Measurements from ENCODE around the gene F13B.

F13B gene

DNA sequence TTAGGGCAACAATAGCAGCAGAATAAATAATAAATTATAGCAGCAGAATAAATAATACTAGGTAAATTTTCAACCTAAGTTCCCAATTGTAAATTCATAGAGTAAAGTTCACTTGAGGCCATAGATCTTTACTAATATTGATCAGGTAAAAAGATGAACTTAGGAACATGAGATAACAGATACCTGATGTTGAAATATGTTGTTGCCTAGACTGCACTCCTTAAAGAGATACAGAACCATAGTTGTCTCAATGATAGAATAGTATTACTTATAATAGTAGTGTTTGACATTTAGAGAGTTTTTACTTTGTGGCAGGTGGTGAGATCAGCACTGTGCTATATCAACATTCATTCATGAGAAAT is 378 bp upstream of the F13B start:
- Histone ChIP-seq H3K27ac (ENCODE audit: low read length, poor library complexity, severe bottlenecking) (no peak overlapping the region), H3K4ac (ENCODE audit: low read depth in 1 of 2, low read length in 2 of 2) (no peak overlapping the region), H2BK5ac (ENCODE audit: low read depth, low read length, poor library complexity, severe bottlenecking) (no peak overlapping the region), H3K14ac (ENCODE audit: low read length in 2 of 2) (no peak overlapping the region), H2BK12ac (ENCODE audit: low read length in 2 of 2) (no peak overlapping the region), H4K8ac (ENCODE audit: low read length) (no peak overlapping the region), H3K4me2 (ENCODE audit: low read length, poor library complexity, severe bottlenecking) (no peak overlapping the region), H2AK5ac (ENCODE audit: low read length, severe bottlenecking) (no peak overlapping the region), H2BK120ac (ENCODE audit: low read depth, low read length) (no peak overlapping the region), H3K27me3 (ENCODE audit: control insufficient read depth in 1 of 2, insufficient read depth in 1 of 2, low read length in 2 of 2) (no peaks in the 10 kb centered on the region), H3K9ac (ENCODE audit: low read length) (no peak overlapping the region), H3K4me3 (ENCODE audit: insufficient read depth in 1 of 2, low read depth in 1 of 2, low read length in 2 of 2) (no peak overlapping the region), H4K91ac (ENCODE audit: low read length) (no peak overlapping the region), H3K23ac (ENCODE audit: low read length in 2 of 2) (no peak overlapping the region), H3K79me1 (replicated peaks; ENCODE audit: low read length, poor library complexity, severe bottlenecking) (no peaks in the 10 kb centered on the region), H2AFZ (ENCODE audit: low read depth, low read length) (no peak overlapping the region), H3K9me3 (ENCODE audit: control insufficient read depth, low read length) (no peaks in the 10 kb centered on the region), H3K4me1 (ENCODE audit: control insufficient read depth, insufficient read depth, low read depth, low read length) (no peaks in the 10 kb centered on the region), H2BK15ac (ENCODE audit: low read depth, poor library complexity, severe bottlenecking) (no peak overlapping the region), H3K18ac (ENCODE audit: low read depth in 1 of 2, low read length in 2 of 2) (no peak overlapping the region), H3K36me3 (ENCODE audit: control insufficient read depth in 1 of 2, insufficient read depth in 2 of 2, low read depth in 1 of 2, low read length in 2 of 2) (no peaks in the 10 kb centered on the region)
- no peak for DNase-seq

DNA sequence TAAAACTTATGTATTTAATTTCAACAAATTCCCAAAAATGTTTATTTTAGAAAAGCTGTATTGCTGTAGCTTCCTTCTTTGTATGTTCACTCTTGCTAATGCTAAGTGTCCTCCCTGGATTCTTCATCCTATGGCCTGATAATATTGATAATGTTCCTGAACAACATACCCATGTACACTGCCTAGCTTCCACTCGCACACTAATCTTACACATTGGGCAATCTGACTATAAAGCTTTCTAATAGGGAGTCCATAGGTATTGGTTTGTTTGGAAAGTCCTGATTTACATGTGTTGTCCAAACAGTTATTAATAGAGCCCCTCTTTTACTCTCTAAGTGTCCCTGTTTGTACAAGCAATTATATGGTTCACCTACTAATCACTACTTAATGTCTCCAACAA is 783 bp downstream of the F13B start:
- no peak overlapping the region for H3K9ac ChIP-seq (ENCODE audit: low read length)
- no peaks in the 10 kb centered on the region for H3K79me1 ChIP-seq (replicated peaks; ENCODE audit: low read length, poor library complexity, severe bottlenecking)
- whole genome bisulfite sequencing: no CpG with 5 or more reads among the region's 1 CpG
- H2BK5ac ChIP-seq (ENCODE audit: low read depth, low read length, poor library complexity, severe bottlenecking): no peak overlapping the region
- no peaks in the 10 kb centered on the region for H3K36me3 ChIP-seq (ENCODE audit: control insufficient read depth in 1 of 2, insufficient read depth in 2 of 2, low read depth in 1 of 2, low read length in 2 of 2)
- H3K14ac ChIP-seq (ENCODE audit: low read length in 2 of 2): no peak overlapping the region
- H3K9me3 ChIP-seq (ENCODE audit: control insufficient read depth, low read length): no peaks in the 10 kb centered on the region
- no peak overlapping the region for H2AFZ ChIP-seq (ENCODE audit: low read depth, low read length)
- H2BK15ac ChIP-seq (ENCODE audit: low read depth, poor library complexity, severe bottlenecking): no peak overlapping the region
- DNase-seq: no peak
- no peak overlapping the region for H4K91ac ChIP-seq (ENCODE audit: low read length)
- no peak overlapping the region for H4K8ac ChIP-seq (ENCODE audit: low read length)
- H3K4me3 ChIP-seq (ENCODE audit: insufficient read depth in 1 of 2, low read depth in 1 of 2, low read length in 2 of 2): no peak overlapping the region
- H3K23ac ChIP-seq (ENCODE audit: low read length in 2 of 2): no peak overlapping the region
- no peak overlapping the region for H2AK5ac ChIP-seq (ENCODE audit: low read length, severe bottlenecking)
- no peak overlapping the region for H3K27ac ChIP-seq (ENCODE audit: low read length, poor library complexity, severe bottlenecking)
- H2BK12ac ChIP-seq (ENCODE audit: low read length in 2 of 2): no peak overlapping the region
- no peaks in the 10 kb centered on the region for H3K4me1 ChIP-seq (ENCODE audit: control insufficient read depth, insufficient read depth, low read depth, low read length)
- H3K4ac ChIP-seq (ENCODE audit: low read depth in 1 of 2, low read length in 2 of 2): no peak overlapping the region
- H3K27me3 ChIP-seq (ENCODE audit: control insufficient read depth in 1 of 2, insufficient read depth in 1 of 2, low read length in 2 of 2): no peaks in the 10 kb centered on the region
- no peak overlapping the region for H3K18ac ChIP-seq (ENCODE audit: low read depth in 1 of 2, low read length in 2 of 2)
- H2BK120ac ChIP-seq (ENCODE audit: low read depth, low read length): no peak overlapping the region
- H3K4me2 ChIP-seq (ENCODE audit: low read length, poor library complexity, severe bottlenecking): no peak overlapping the region

DNA sequence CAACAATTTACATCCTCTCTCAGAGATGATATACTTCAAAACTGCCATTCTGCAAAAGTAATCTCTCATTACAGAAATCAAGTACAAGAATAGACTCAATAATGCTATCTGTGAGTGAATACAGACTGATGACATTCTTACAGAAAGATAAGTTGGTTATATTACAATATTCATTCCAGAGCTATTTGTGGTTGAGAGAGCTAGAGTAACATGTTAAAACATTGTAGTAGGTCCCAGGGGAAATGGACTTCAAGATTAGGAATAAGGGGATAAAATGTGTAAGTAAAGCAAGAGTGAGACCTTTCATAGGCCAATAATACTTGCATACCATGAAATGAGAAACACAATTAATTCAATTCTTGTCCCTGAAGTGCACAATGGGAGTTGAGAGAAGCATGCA is 1.5 kb downstream of the F13B start:
- no peak overlapping the region for H3K9ac ChIP-seq (ENCODE audit: low read length)
- H3K4me2 ChIP-seq (ENCODE audit: low read length, poor library complexity, severe bottlenecking): no peak overlapping the region
- H2BK5ac ChIP-seq (ENCODE audit: low read depth, low read length, poor library complexity, severe bottlenecking): no peak overlapping the region
- H3K4ac ChIP-seq (ENCODE audit: low read depth in 1 of 2, low read length in 2 of 2): no peak overlapping the region
- no peak overlapping the region for H4K8ac ChIP-seq (ENCODE audit: low read length)
- H3K9me3 ChIP-seq (ENCODE audit: control insufficient read depth, low read length): no peaks in the 10 kb centered on the region
- no peak overlapping the region for H2AK5ac ChIP-seq (ENCODE audit: low read length, severe bottlenecking)
- DNase-seq: peak; percentile 9
- no peak overlapping the region for H2AFZ ChIP-seq (ENCODE audit: low read depth, low read length)
- no peak overlapping the region for H3K23ac ChIP-seq (ENCODE audit: low read length in 2 of 2)
- H4K91ac ChIP-seq (ENCODE audit: low read length): no peak overlapping the region
- H2BK12ac ChIP-seq (ENCODE audit: low read length in 2 of 2): no peak overlapping the region
- no peak overlapping the region for H3K4me3 ChIP-seq (ENCODE audit: insufficient read depth in 1 of 2, low read depth in 1 of 2, low read length in 2 of 2)
- H3K27me3 ChIP-seq (ENCODE audit: control insufficient read depth in 1 of 2, insufficient read depth in 1 of 2, low read length in 2 of 2): no peaks in the 10 kb centered on the region
- no peaks in the 10 kb centered on the region for H3K79me1 ChIP-seq (replicated peaks; ENCODE audit: low read length, poor library complexity, severe bottlenecking)
- H2BK15ac ChIP-seq (ENCODE audit: low read depth, poor library complexity, severe bottlenecking): no peak overlapping the region
- H3K18ac ChIP-seq (ENCODE audit: low read depth in 1 of 2, low read length in 2 of 2): no peak overlapping the region
- H3K4me1 ChIP-seq (ENCODE audit: control insufficient read depth, insufficient read depth, low read depth, low read length): no peaks in the 10 kb centered on the region
- H3K14ac ChIP-seq (ENCODE audit: low read length in 2 of 2): no peak overlapping the region
- no peak overlapping the region for H3K27ac ChIP-seq (ENCODE audit: low read length, poor library complexity, severe bottlenecking)
- H3K36me3 ChIP-seq (ENCODE audit: control insufficient read depth in 1 of 2, insufficient read depth in 2 of 2, low read depth in 1 of 2, low read length in 2 of 2): no peaks in the 10 kb centered on the region
- no peak overlapping the region for H2BK120ac ChIP-seq (ENCODE audit: low read depth, low read length)

DNA sequence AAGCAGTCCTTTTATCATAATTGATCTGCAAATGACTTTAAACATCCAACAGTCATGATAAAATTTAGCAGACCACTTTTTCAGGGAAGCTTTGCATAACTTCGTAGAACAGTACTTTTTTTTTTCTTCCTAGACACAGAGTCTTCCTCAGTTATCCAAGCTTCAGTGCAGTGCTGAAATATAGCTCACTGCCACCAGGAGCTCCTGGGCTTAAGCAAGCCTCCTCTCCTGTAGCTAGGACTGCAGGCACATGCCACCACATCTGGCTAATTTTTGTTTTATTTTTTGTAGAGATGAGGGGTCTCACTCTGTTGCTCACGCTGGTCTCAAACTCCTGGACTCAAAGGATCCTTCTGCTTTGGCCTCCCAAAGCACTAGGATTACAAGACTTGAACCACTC is 3.8 kb downstream of the F13B start:
- Histone ChIP-seq H3K27me3 (ENCODE audit: control insufficient read depth in 1 of 2, insufficient read depth in 1 of 2, low read length in 2 of 2) (no peaks in the 10 kb centered on the region), H3K4ac (ENCODE audit: low read depth in 1 of 2, low read length in 2 of 2) (no peak overlapping the region), H2BK5ac (ENCODE audit: low read depth, low read length, poor library complexity, severe bottlenecking) (no peak overlapping the region), H4K8ac (ENCODE audit: low read length) (no peak overlapping the region), H3K14ac (ENCODE audit: low read length in 2 of 2) (no peak overlapping the region), H2BK120ac (ENCODE audit: low read depth, low read length) (no peak overlapping the region), H4K91ac (ENCODE audit: low read length) (no peak overlapping the region), H3K9me3 (ENCODE audit: control insufficient read depth, low read length) (no peaks in the 10 kb centered on the region), H3K23ac (ENCODE audit: low read length in 2 of 2) (no peak overlapping the region), H3K27ac (ENCODE audit: low read length, poor library complexity, severe bottlenecking) (no peak overlapping the region), H3K79me1 (replicated peaks; ENCODE audit: low read length, poor library complexity, severe bottlenecking) (no peaks in the 10 kb centered on the region), H3K4me1 (ENCODE audit: control insufficient read depth, insufficient read depth, low read depth, low read length) (no peaks in the 10 kb centered on the region), H2AFZ (ENCODE audit: low read depth, low read length) (no peak overlapping the region), H2AK5ac (ENCODE audit: low read length, severe bottlenecking) (no peak overlapping the region), H2BK15ac (ENCODE audit: low read depth, poor library complexity, severe bottlenecking) (no peak overlapping the region), H3K36me3 (ENCODE audit: control insufficient read depth in 1 of 2, insufficient read depth in 2 of 2, low read depth in 1 of 2, low read length in 2 of 2) (no peaks in the 10 kb centered on the region), H3K9ac (ENCODE audit: low read length) (no peak overlapping the region), H3K18ac (ENCODE audit: low read depth in 1 of 2, low read length in 2 of 2) (no peak overlapping the region), H3K4me3 (ENCODE audit: insufficient read depth in 1 of 2, low read depth in 1 of 2, low read length in 2 of 2) (no peak overlapping the region), H2BK12ac (ENCODE audit: low read length in 2 of 2) (no peak overlapping the region), H3K4me2 (ENCODE audit: low read length, poor library complexity, severe bottlenecking) (no peak overlapping the region)
- DNase-seq: no peak
- WGBS: 90% methylated on average over 1 of the region's 2 CpGs
